GM19023 (cell line): ENCODE data around the gene MYO3B.

Experiments
- ATAC-seq: cut with Tn5 transposase; IDR thresholded peaks from one replicate; pipeline ENCODE4 v1.9.1; 2021; ENCODE audit warnings: mild to moderate bottlenecking, moderate library complexity; ENCODE audit not compliant: unreplicated experiment

Gene MYO3B

DNA sequence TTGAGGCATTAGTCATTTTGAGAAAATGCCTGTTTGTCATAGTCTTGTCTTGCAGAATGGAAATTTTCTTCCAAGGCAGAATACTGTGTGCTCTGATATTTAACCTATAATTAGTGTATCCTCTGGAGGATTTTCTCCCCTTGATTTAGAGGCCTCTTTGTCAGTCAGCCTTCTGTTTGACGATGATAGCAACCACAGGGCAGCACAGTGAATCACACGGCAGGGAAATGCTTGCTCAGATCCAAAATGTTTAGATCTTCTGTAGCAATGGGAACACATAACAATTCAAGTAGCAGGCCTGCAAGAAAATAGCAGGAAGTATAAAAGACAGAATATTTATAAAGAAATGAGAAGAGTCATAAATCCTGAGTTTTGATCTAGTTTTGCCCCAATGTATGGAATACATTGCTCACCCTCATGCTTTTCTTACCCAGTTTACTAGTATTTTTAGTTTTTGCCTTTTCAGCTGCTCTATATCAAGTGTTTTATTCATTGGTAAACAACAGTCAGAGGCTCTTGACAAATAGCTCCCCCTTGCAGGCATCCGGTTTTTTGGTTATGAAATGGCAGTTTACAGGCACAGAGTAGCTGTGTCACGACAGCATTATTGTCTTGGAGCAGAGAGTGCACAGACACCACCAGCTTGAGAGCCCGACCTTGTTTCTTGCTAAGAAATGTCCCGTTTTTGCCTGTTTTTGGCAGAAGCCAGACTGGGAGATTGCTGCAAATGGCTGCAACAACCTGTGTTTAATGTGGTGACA is 185.1 kb downstream of the MYO3B start:
- ATAC-seq: no peak

DNA sequence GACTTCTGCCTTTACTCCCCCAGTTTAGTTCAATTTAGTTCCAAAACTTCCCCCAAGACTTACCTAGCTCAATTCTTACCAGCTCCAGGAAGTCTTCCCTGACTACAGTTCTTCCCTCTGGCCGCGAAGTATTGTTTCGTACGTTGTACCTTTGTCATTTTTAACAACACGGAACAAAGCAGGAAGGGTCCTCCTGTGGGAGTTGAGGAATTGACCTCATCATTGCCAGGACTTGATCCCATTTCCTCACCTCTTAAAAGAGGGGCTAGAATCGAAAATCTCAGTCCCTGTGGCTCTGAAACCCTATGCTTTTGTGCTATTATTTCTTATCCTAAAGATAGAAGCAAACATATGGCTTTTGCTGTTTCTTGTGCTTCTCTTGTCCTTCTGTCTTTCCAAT is 187.1 kb downstream of the MYO3B start:
- ATAC-seq: no peak

DNA sequence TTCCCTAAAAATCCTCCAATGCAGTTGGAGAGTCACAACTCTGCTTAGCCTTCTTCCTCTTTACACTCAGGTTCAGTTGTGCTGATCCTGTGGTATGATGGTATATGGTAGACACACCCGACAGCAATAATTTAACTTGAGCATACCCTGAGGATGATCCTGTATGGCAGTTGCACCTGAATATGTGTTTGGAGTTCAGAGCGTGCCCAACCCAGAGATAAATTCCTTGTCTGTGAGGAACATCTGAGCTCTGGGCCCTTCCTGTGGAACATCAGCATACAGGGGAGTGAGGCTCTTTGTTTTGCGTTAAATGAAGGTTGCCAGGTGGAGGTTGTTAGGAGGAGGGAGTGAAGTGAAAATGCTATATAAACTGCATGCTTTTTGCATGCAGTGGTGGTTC is 187.7 kb downstream of the MYO3B start:
- ATAC-seq: no peak

DNA sequence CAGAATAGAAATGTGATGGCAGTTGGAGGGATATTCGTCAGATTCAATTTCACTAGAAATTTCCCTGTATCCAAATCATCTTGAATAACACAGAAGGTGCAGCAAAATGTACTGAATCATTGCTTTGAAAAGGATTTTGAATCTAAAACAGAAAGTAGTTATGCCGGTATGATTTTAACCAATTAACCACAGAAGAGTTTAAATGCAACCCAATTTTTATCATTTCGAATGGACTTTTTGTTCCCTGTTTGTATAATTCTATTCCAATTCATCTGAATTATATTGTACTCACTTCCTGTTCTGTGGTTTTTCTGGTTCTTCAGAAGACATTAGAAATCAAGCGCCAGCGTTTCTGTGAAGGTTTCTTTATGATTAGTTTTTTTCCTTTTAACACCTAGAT is 190.4 kb downstream of the MYO3B start:
- no peak for ATAC-seq

DNA sequence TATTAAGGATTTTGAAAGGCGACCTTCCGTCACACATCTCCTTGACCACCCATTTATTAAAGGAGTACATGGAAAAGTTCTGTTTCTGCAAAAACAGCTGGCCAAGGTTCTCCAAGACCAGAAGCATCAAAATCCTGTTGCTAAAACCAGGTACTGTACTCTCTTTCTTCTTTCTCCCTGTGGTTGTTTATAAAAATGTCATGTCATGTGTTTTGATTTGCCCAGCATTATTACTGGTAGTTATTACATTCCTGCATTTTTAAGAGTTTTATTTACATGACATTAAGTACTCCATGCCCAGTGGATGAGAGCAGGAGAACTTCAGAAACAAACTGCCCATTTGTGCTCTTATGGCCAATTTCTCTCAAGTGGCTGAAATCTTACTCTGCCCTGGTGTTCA is 191.3 kb downstream of the MYO3B start:
- no peak for ATAC-seq

DNA sequence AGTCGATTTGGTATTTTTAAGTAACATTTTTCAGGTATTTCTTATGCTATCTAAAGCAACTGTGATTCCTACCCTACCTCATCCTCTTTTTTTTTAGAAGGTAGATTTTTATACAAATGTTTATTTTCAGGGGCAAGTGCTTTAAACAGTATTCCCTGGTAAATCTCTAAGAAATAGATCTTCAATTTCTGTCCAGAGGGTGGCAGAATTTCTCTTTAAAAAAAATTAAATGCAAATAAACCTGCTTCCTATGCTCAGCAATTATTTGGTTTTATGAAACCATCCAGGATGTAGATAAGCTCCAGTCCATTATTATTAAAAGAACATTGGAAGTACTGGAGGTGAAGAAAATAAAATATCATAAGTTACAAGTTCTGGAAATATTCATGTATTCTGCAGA is 191.9 kb downstream of the MYO3B start:
- ATAC-seq: no peak

DNA sequence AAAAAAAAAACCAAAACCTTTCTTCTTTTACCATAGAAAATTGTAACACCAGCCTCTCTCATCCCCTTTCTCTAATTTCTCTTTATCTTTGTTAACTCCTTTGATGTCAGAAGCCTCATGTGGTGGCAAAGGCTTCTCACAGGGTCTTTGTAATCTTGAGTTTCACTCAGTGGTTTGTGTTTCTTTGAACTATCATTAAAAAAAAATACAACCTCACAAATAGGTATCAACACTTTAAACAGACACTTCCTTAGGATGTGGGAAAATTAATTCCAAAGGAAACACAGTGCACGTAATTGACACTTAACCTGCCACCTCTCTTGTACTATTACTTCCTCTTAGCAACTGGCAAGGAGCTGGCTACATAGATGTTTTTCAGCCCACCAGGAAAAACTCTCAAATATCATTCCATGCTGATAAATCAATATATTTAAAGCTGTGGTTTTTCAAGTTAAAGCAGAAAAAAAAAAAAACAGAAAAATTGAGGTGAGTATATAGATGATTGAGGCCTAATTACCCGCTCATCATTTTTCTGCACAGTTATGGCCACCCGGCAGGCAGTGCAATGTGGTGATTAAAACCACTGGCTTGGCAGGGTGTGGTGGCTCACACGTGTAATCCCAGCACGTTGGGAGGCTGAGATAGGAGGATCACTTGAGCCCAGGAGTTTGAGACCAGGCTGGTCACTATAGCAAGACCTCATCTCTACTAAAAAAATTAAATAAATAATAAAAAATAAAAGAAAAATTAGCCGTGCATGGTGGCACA is 193.5 kb downstream of the MYO3B start:
- ATAC-seq: no peak

DNA sequence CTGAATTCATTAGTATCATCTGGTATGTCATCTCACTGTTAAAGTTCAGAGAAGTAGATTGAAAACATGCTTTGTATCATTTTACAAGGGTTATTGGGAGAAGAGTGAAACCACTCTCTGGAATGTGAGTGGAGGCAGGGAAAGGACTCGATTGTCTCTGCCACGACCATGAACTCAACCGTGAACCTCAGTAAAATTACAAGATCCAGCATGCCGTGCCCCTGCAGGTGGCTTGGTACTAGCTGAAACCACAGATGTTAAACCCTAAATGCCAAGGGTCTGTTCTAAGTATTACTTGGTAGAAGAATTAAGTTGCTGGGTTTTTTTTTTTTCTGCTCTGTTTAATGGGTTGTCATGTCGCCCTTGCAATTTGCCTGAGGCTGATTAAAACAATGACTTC is 197.2 kb downstream of the MYO3B start:
- ATAC-seq: no peak

DNA sequence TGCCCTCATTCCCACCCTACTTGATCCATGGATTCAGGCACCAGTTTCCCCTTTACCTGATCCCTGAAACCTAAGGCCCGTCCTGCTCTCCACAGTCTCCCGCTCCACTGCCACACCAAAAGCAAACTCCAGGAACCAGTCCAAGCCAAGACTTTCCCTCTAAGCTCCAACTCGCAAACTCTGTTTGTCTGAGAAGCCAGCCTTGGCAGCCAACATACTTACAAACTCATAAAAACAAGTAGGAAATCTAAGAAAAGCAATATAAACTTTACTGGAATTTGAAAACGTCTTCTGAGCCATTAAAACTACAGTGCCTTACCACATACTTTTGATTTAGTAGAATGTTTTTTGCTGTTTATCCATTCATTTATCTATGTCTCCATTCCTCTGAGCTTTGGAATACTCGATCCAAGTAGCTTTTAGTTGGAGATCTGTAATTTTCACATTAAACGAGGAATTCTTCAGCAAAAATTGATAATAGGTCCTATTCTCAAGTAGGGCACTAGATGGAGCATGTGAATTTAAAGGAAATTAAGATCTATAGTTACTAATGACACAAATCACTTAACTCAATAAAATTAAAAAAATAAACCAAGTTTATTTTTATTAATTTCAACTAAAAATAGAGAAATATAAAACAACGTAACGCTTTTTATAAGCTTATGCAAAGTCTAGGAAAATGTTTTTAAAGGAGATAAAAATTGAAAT is 199.7 kb downstream of the MYO3B start:
- ATAC-seq: no peak

DNA sequence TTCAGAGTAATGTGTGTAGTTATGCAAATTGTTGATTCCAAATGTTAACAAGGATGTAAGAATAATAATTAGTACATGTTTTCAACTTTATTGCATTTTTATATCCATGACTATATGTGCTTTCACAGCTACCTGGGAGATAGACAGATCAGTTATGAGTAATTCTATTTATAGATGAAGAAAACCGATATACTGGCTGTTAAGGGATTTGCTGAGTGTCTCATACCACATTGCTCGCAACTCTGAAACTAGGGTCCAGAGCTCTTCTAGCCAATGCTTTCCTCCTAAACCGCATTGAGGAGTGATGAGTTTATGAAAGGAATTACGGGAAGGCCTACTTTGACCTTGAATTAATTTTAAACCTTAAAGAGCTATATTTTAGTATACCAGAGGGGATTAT is 202.3 kb downstream of the MYO3B start:
- ATAC-seq: no peak

DNA sequence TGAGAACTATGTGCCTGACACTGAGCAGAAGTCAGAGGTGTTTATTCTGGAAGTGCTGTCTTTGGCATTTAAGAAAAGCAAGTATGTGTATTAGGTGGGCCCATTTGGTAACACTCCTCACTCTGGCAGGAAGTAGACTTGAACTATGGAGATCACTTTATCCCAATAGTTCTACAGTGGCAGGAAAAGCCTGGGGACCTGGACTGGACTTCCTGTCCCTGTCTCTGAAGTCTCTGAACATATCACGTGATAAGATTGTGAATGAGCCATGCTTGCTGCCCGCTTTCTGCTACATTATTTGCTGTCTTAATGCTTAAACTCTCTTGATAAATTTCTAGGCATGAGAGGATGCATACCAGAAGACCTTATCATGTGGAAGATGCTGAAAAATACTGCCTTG is 203.7 kb downstream of the MYO3B start:
- no peak for ATAC-seq

DNA sequence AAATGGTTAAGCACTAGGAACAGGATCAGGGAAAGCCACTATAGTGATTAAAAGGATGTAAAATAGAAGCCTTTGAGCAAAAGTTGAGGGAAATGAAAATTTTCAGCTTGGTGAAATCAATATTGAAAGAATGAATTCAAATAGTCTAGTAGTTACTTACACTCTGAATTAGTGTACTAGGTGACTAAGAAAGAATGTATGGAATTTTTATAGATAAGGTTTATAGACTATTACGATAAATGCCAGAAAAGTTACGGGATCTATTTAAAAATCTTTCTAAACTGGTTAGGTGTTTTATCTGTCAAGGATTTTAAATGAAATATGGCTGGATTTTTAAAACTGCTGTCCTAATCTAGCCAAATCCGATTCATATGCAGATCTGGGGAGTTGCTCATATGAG is 208.6 kb downstream of the MYO3B start:
- no peak for ATAC-seq

DNA sequence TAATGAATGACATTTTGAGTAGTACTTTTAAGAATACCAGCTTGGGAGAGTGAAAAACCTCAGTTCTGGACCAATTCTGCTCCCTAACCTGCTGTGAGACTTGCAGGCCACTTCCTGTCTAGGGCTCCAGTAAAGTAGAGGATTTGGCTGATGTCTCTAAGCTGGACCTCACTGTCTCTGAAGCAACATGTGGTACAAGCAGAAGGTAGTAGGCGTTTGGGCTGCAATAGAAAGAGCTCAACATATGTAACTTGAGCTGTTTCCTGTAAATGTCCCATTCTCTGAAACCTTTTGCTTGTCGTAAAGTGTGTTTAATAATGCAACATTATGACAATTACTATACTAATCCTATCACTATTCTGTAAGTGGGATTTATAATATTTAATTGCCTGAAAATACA is 213.1 kb downstream of the MYO3B start:
- ATAC-seq: no peak

DNA sequence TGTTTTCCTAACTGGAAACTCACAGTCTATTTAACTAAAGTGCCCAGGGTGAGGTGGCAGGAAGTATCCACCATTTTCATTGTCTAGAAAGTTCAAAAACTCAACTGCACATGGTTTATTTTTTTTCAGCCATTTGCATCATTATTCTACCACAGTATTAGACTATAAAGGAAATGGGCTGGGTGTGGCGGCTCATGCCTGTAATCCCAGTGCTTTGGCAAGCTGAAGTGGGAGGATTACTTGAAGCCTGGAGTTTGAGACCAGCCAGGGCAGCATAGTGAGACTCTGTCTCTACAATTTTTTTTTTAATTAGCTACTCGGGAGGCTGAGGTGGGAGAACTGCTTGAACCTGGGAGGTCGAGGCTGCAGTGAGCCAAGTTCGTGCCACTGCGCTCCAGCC is 213.8 kb downstream of the MYO3B start:
- no peak for ATAC-seq

DNA sequence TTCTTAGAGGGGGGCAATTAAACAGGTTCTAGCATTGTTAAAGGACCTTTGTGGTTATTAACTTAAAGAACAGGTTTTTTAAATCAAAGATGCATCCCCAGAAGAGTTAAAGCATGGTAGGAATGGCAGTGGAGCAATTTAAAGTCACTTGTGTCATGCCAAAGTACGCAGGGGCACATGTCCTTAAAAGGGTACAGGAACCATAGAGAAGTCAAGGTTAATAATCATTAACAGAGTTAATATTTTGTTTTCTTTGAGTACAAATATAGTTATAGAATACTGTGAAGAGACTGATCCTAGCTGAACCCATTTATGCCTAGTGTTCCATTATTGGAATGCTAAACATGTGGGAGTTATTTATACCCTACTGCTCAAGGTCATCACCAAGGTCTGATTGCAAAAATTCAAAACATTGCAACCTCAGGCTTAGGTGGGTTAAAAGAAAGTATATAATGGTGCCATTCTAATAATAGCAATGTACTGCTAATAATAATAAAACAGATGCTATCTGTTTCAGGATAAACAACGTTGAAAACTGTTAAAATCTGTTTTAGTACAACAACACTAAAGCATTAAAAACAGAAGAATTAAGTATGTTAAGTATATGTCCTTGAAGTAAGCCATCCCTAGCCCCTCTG is 216.0 kb downstream of the MYO3B start:
- no peak for ATAC-seq

DNA sequence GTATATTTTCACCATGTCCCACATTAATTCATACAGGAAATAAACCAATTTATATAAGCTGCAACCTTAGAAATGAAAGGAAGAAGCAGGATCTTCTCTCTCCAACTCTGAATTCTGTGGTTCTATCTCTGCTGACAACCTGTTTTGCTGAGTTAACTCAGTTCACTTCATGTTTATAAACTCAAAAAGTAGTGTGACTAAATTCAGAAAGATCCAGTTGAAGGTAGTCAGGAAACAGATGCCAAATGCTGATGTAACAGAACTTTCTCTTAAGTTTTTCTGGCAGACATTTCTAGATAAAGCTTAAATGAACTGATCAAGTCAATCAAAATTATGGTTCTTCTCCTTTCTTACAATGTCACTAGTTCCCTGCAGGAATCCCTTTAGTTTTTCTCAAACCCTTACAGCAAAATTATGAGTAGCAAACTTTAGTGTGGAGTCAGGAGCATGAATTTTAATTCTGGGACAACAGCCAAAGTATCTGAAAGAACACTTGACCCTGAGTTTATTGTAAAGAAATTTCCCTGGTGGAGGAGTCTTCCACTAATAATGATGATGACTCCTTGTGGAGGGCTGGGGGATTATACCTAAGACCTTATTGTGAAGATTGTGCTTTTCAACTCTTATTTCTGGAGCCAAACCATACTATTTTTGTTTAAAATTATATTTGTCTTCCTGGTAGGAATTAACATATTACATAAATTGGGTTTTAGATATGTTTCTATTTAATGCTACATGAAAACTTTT is 216.9 kb downstream of the MYO3B start:
- ATAC-seq: no peak

DNA sequence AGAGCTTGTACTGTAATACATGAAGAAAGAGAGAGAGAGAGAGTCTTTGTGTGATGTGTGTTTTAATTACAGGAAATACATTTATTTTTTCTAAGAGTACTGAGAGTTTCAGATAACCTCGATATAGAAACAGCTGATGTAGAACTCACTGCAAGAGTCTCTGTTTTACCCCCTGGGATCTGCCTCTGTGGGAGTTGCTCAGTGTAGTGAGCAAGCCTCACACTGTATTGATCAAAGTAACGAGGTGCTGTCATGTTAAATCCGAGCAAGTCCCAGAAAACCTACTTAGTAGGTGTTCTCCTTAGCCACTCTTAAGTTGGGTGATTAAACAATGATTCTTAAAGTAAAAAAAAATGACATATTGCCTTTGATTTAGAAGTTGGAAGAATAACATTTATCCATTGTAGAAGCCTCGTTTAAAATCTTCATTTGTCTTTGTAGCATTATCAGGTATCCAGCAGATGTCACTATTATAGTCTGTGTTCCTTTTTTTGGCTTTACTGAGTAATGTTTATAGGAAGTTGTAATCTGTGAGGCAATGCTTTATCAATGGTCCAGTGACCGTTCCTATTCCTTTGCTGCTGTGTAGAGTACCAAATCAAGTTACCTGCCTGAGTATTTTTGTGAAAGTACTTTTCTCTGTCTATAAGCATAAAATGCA is 219.0 kb downstream of the MYO3B start:
- ATAC-seq: no peak

DNA sequence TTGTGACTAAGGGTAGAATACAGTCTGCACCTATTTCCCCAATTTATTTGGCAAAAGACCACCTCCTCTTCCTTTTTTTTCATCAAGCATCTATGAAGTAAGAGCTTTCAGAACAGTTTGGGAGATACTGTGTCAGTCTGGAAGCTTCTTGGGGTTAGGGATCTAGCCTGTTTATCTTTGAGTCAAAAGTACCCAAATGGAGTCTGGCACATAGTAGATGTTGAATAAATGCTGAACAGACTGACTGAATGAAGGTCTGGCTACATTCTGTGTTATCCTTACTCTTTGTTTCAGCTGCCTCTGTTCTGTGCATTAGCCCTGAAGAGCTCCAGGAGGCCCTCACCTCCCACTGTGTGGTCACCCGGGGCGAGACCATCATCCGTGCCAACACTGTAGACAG is 223.2 kb downstream of the MYO3B start:
- no peak for ATAC-seq

DNA sequence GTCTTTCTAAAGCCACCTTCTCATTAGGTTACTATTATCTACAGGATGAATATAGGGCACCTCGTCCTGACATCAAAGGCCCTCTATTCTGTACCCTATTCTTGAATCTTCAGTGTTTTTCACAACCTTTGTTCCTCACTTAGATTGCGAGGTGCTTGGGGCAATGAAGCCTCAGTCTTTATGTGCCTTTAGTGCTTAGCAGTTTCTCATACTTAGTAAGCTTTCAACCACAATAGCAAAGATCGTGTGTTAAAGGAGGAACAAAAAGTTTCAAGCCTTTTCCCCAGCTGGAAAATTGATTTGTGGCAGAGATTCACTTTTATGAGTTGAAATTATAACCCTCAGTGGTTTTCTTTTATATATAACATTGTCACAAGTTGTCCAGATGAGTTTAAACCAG is 226.9 kb downstream of the MYO3B start:
- no peak for ATAC-seq

DNA sequence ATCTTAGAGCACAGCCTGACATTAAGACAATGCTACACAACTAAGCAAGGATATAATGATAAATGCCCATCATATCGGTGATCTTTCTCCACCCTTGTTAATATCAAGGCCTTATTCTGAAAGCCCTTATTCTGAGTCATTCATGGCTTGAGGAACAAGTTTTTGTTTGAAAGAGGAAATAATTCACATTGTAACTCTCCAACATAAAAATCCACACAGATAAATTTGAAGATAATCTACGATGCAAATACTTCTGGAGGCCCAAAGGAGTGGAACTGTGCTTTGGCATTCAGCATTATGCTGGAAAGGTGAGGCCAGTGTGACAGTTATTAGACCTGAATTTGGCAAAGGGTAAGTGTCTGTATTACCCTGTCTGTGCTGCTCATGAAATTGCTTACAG is 227.4 kb downstream of the MYO3B start:
- no peak for ATAC-seq
